SKM-1 treated with dmso at 0.1 percent for 144 hours (cell line): ENCODE results near the gene EIF4A3.

ENCODE experiments used
- DNase-seq: peaks from one replicate; lab custom pipeline; 2025; ENCODE audit not compliant: unreplicated experiment; lab: John Stamatoyannopoulos, UW

EIF4A3 gene

GRCh38 chr17:80147035-80147822 is at the start of gene EIF4A3:
Gene EIF4A3, minus strand, starts transcription at chr17:80147128. Its CDS starts 167 bp downstream, at chr17:80146961.
- DNase-seq = peak; percentile 98

GRCh38 chr17:80196652-80197051 is 49.7 kb upstream of the EIF4A3 start:
- no peak for DNase-seq

- no peak for DNase-seq
These were observed 49.0 kb upstream of the EIF4A3 start for GRCh38 chr17:80195671-80196529.

GRCh38 chr17:80195141-80195540 is 48.2 kb upstream of the EIF4A3 start:
- no peak for DNase-seq

- DNase-seq = no peak
These were observed 45.1 kb upstream of the EIF4A3 start for GRCh38 chr17:80191865-80192661.

GRCh38 chr17:80191192-80191591 is 44.3 kb upstream of the EIF4A3 start:
- no peak for DNase-seq

GRCh38 chr17:80190716-80191115 is 43.8 kb upstream of the EIF4A3 start:
- DNase-seq = no peak

- no peak for DNase-seq
These were observed 42.7 kb upstream of the EIF4A3 start for GRCh38 chr17:80189611-80190010.

- no peak for DNase-seq
These were observed 40.6 kb upstream of the EIF4A3 start for GRCh38 chr17:80187515-80187941.

GRCh38 chr17:80187090-80187489 is 40.2 kb upstream of the EIF4A3 start:
- no peak for DNase-seq

GRCh38 chr17:80185968-80186367 is 39.0 kb upstream of the EIF4A3 start:
- no peak for DNase-seq

- DNase-seq = no peak
These were observed 37.4 kb upstream of the EIF4A3 start for GRCh38 chr17:80184423-80184714.

GRCh38 chr17:80183581-80184422 is 36.9 kb upstream of the EIF4A3 start:
- DNase-seq = no peak

- DNase-seq = no peak
These were observed 35.9 kb upstream of the EIF4A3 start for GRCh38 chr17:80182845-80183223.

GRCh38 chr17:80182118-80182844 is 35.4 kb upstream of the EIF4A3 start:
- DNase-seq = no peak

- DNase-seq = no peak
These were observed 34.5 kb upstream of the EIF4A3 start for GRCh38 chr17:80181431-80181830.

- no peak for DNase-seq
These were observed 33.3 kb upstream of the EIF4A3 start for GRCh38 chr17:80180192-80180591.

GRCh38 chr17:80177986-80178595 is 31.2 kb upstream of the EIF4A3 start:
- DNase-seq = no peak

- DNase-seq = no peak
These were observed 29.8 kb upstream of the EIF4A3 start for GRCh38 chr17:80176757-80177156.

GRCh38 chr17:80173916-80174315 is 27.0 kb upstream of the EIF4A3 start:
- DNase-seq = no peak
